ENCODE data around the gene UGT1A9.

Gene UGT1A9

GRCh38 chr2:233764761-233765160, 93.1 kb downstream of the UGT1A9 start:
- DNase-seq, result no peak

- no peak for DNase-seq
These were observed 94.7 kb downstream of the UGT1A9 start for GRCh38 chr2:233766416-233766815.

- no peak for DNase-seq
These were observed 96.4 kb downstream of the UGT1A9 start for GRCh38 chr2:233768076-233768475.

- DNase-seq, result no peak
These were observed 97.6 kb downstream of the UGT1A9 start for GRCh38 chr2:233769260-233769659.

- DNase-seq, result no peak
These were observed 100.5 kb downstream of the UGT1A9 start for GRCh38 chr2:233772153-233772552.

- no peak for DNase-seq
These were observed 100.9 kb downstream of the UGT1A9 start for GRCh38 chr2:233772583-233772982.

- no peak for DNase-seq
These were observed 102.2 kb downstream of the UGT1A9 start for GRCh38 chr2:233773854-233774253.

GRCh38 chr2:233775414-233775813, 103.7 kb downstream of the UGT1A9 start:
- no peak for DNase-seq

GRCh38 chr2:233778030-233778429, 106.3 kb downstream of the UGT1A9 start, which contains the start of gene MROH2A:
TSS of gene MROH2A (plus strand) at chr2:233778330. CDS start at chr2:233779359, 1,029 bp downstream.
- DNase-seq, result no peak

- no peak for DNase-seq
These were observed 108.0 kb downstream of the UGT1A9 start for GRCh38 chr2:233779722-233780121.

GRCh38 chr2:233780771-233781170, 109.1 kb downstream of the UGT1A9 start:
- no peak for DNase-seq

- no peak for DNase-seq
These were observed 117.9 kb downstream of the UGT1A9 start for GRCh38 chr2:233789554-233789953.

- DNase-seq, result no peak
These were observed 119.6 kb downstream of the UGT1A9 start for GRCh38 chr2:233791151-233791882.

- no peak for DNase-seq
These were observed 120.2 kb downstream of the UGT1A9 start for GRCh38 chr2:233791883-233792329.

- no peak for DNase-seq
These were observed 121.0 kb downstream of the UGT1A9 start for GRCh38 chr2:233792720-233793119.

- DNase-seq, result no peak
These were observed 121.9 kb downstream of the UGT1A9 start for GRCh38 chr2:233793465-233794127.

- DNase-seq, result no peak
These were observed 122.5 kb downstream of the UGT1A9 start for GRCh38 chr2:233794128-233794658.

- no peak for DNase-seq
These were observed 124.1 kb downstream of the UGT1A9 start for GRCh38 chr2:233795735-233796171.

GRCh38 chr2:233796254-233796653, 124.6 kb downstream of the UGT1A9 start:
- DNase-seq, result no peak

- DNase-seq, result no peak
These were observed 126.8 kb downstream of the UGT1A9 start for GRCh38 chr2:233798335-233799086.

GRCh38 chr2:233799087-233799665, 127.5 kb downstream of the UGT1A9 start:
- no peak for DNase-seq

- DNase-seq, result no peak
These were observed 128.0 kb downstream of the UGT1A9 start for GRCh38 chr2:233799716-233800115.

GRCh38 chr2:233800208-233800607, 128.5 kb downstream of the UGT1A9 start:
- DNase-seq, result no peak
